SHP77 treated with DMSO at 0.1 percent for 48 hours (cell line): ENCODE measurements around the gene PPWD1.
A peak's percentile ranks its signal among the peaks of the same experiment; 100 is the strongest.

ENCODE experiments used
- DNase-seq: peaks from one replicate; lab custom pipeline; 2025; lab: John Stamatoyannopoulos, UW

The PPWD1 gene

DNA sequence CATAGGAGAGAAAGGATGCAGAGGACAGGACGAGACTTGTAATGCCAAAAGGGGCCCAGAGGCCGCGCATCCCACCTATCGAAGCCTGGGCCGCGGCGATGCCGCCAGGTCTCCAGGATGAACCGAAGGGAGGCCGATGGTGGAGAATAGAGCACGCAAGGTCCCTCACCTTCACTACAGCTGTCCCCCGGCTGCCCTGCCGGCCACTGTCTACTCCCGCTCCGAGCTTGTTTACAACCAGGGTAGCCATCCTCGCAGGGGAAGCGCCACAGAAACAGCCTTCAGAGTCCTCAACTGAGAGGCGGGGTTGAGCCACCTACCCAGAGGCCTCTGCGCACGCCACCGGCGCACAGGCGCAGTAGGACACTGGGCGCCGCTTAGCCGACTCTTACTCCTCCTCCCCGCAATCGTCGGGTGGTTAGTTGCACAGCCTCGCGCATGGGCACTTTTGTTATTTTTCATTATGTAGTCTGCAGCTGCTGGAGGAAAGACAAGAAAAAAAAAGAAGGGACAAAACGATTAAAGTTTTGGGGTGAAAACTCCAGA lies 61.0 kb downstream of the PPWD1 start, which contains the start of gene TRIM23:
TRIM23 (minus strand) TSS at position 309 of the 546 bp plus-strand sequence; CDS start at position 250, 59 bp downstream.
- DNase-seq = peak; percentile 90

DNA sequence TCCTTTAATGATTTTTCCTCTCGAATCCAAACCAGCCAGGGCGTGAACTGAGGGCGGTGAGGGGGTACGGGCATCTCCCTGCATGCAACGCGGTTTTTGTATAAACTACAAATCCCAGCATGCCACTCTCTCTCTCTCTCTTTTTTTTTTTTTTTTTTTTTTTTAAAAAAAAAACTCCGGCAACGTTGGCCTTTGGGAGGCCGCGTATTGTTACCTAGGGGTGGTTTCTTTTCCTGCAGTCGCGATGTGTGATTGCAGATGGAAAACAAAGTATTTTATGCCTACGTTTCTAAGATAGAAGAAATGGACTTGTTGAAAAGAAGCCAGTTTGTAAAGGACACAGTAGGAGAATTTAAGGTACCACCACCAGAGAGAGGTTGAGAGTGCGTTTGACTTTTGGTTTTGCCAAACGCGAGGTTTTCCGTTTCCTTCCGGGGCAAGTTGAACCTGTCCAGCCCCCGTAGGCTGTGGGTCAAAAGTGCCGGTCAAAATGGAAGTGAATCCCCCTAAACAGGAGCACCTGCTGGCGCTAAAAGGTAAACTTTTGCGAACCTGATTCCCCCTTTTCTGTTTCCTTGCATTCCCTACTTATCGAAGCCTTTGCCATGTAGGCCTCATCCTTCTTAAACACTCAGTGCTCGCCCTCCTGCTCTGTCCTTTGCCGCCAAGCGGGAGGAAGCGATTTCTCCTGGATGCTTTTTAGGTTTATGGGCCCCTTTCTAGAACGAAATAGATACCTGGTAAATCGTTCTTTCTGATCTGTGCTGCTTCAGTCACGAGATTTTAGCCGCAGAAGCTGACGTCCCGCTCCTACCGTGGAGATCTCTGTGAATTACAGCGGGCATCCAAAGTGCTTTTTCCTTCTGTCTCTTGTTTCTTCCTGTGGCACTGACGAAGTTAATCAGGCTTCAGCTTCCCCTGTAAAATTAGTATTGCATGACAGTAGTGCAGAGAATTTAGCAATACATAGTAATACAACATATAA lies 61.8 kb downstream of the PPWD1 start, which contains the start of the genes SHLD3 and TRAPPC13:
SHLD3 (plus strand) TSS at position 457 of the 985 bp plus-strand sequence. CDS start 4,561 bp downstream, outside the sequence.
TRAPPC13 (plus strand) TSS at position 457 of the 985 bp plus-strand sequence; CDS start at position 491, 34 bp downstream.
- peak; percentile 90 for DNase-seq

DNA sequence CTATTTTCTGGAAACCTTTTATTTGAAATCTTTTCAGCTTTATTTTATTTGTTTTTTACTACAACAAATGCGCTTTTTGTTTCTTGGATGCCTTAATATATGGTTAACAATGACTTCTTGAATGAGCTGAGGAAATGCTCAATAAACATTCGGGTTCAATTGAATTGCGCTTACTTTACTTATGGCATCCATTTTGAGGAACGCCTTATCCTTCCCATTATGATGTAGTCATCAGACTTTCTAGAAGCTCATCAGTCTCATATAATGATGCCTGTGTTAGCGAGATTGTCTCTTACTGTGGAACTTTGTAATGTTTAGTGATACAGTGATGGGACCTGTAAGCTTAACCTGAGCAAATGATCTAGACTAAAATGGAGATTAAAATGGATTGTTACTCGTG lies 62.6 kb downstream of the PPWD1 start:
- peak; percentile 4 for DNase-seq

DNA sequence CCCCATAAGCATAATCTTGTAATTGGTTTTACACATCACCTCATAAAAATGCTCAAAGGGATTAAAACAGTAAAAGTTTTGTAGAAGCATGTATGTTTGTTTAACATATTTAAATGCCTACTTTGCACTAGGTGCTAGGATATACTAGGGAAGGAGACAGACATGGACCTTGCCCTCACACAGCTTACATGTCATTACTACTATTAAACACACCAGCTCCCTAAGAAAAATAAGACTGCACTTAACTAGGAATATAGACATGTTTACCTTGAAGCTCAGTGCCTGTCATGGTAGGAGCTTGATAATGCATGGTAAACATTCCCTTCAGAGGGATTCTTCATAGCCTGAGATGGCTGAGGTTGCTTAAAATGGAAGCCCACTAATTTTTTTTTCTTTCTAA lies 67.9 kb downstream of the PPWD1 start:
- no peak for DNase-seq
